DND-41 (cell line): Measurements from ENCODE around the gene BAIAP2.

Source experiments
- ATAC-seq: fragments of 200-7000 bp; cut with Tn5 transposase; 3 replicates; pipeline ENCODE4 v1.9.1; 2021; ENCODE audit warnings: low read depth; ENCODE audit not compliant: insufficient read depth
- DNase-seq: peaks from one replicate; pipeline ENCODE4 v3.0.0-alpha.2; 2020
- H2AFZ ChIP-seq: 2 replicates; pipeline ENCODE4 v1.6.0; 2012; ENCODE audit warnings: low read depth, low read length
- H3K27ac ChIP-seq: 2 replicates; pipeline ENCODE4 v1.5.1; 2012; ENCODE audit warnings: low read length, inconsistent platforms
- H3K27me3 ChIP-seq: fragments of 200-600 bp; sonication (generic); 2 replicates; pipeline ENCODE4 v1.6.0; 2012; ENCODE audit warnings: low read length, mild to moderate bottlenecking, inconsistent platforms; ENCODE audit not compliant: insufficient read depth, poor library complexity
- H3K36me3 ChIP-seq: 2 replicates; pipeline ENCODE4 v1.5.1; 2012; ENCODE audit warnings: low read length, inconsistent platforms; ENCODE audit not compliant: insufficient read depth
- H3K4me1 ChIP-seq: 2 replicates; pipeline ENCODE4 v1.5.1; 2012; ENCODE audit warnings: mild to moderate bottlenecking, low read length; ENCODE audit not compliant: insufficient read depth
- H3K4me2 ChIP-seq: 2 replicates; pipeline ENCODE4 v1.6.0; 2012; ENCODE audit warnings: mild to moderate bottlenecking, moderate library complexity, low read length, inconsistent platforms; ENCODE audit not compliant: insufficient read depth
- H3K4me3 ChIP-seq, 2 experiments: fragments of 200-600 bp in 1 of 2; shearing (Covaris generic) in 1 of 2; 2 replicates each; pipeline ENCODE4 v1.5.1; 2012 to 2016; ENCODE audit warnings: inconsistent platforms in 2 of 2, low read length in 2 of 2, mild to moderate bottlenecking in 2 of 2, low read depth in 1 of 2, moderate library complexity in 1 of 2
- H3K79me2 ChIP-seq: 2 replicates; pipeline ENCODE4 v1.6.0; 2012; ENCODE audit warnings: low read length, inconsistent platforms; ENCODE audit not compliant: insufficient read depth
- H3K9ac ChIP-seq: 2 replicates; pipeline ENCODE4 v1.6.0; 2012; ENCODE audit warnings: low read depth, mild to moderate bottlenecking, inconsistent platforms, low read length, moderate library complexity
- H3K9me3 ChIP-seq: 2 replicates; pipeline ENCODE4 v1.5.1; 2012; ENCODE audit warnings: low read length, moderate library complexity, mild to moderate bottlenecking, inconsistent platforms; ENCODE audit not compliant: insufficient read depth, severe bottlenecking
- H4K20me1 ChIP-seq: 2 replicates; pipeline ENCODE4 v1.6.0; 2012; ENCODE audit warnings: low read length; ENCODE audit not compliant: insufficient read depth
- CTCF ChIP-seq: IDR thresholded peaks from 2 replicates; pipeline ENCODE4 v1.5.1; 2012; ENCODE audit warnings: borderline replicate concordance, low read length, moderate library complexity, mild to moderate bottlenecking; ENCODE audit not compliant: poor library complexity, severe bottlenecking; ENCODE audit errors: extremely low read depth
- EZH2 ChIP-seq: IDR thresholded peaks from 3 replicates; pipeline ENCODE4 v1.6.1; 2012; ENCODE audit warnings: borderline replicate concordance, low read depth, mild to moderate bottlenecking, moderate library complexity, low read length, inconsistent platforms; ENCODE audit not compliant: severe bottlenecking

BAIAP2 gene

GRCh38 chr17:81069135-81069645 lies 34.2 kb downstream of the BAIAP2 start:
- Histone ChIP-seq H3K36me3 (no peaks in the 10 kb centered on the region), H4K20me1 (peaks cover 6% of the 10 kb centered on the region; the same call in 1 of the 2 replicates), H3K27ac (no peak overlapping the region), H3K4me1 (no peaks in the 10 kb centered on the region), H3K9me3 (no peaks in the 10 kb centered on the region), H3K79me2 (no peaks in the 10 kb centered on the region), H3K4me2 (no peak overlapping the region), H3K9ac (no peak overlapping the region), H3K4me3 (no peak overlapping the region), H3K27me3 (no peaks in the 10 kb centered on the region), H2AFZ (no peak overlapping the region)
- DNase-seq (no peak), ATAC-seq (no peak)
- no peak for TF ChIP-seq EZH2
- TF ChIP-seq CTCF: no peak

GRCh38 chr17:81070541-81071246 lies 35.7 kb downstream of the BAIAP2 start:
- Histone ChIP-seq H4K20me1 (peaks cover 7% of the 10 kb centered on the region; the same call in 1 of the 2 replicates), H3K36me3 (no peaks in the 10 kb centered on the region), H3K4me1 (no peaks in the 10 kb centered on the region), H3K27me3 (no peaks in the 10 kb centered on the region), H3K4me2 (no peak overlapping the region), H3K79me2 (no peaks in the 10 kb centered on the region), H3K9ac (no peak overlapping the region), H3K4me3 (no peak overlapping the region), H3K9me3 (no peaks in the 10 kb centered on the region), H2AFZ (no peak overlapping the region), H3K27ac (no peak overlapping the region)
- TF ChIP-seq CTCF (no peak), EZH2 (no peak)
- ATAC-seq: no peak
- DNase-seq: no peak

GRCh38 chr17:81071761-81072741 lies 37.1 kb downstream of the BAIAP2 start:
- peaks cover 7% of the 10 kb centered on the region; the same call in 1 of the 2 replicates for H4K20me1 ChIP-seq
- H3K9me3 ChIP-seq: no peaks in the 10 kb centered on the region
- no peak overlapping the region for H3K9ac ChIP-seq
- TF ChIP-seq CTCF: no peak
- TF ChIP-seq EZH2: no peak
- no peaks in the 10 kb centered on the region for H3K4me1 ChIP-seq
- H3K27ac ChIP-seq: no peak overlapping the region
- DNase-seq (no peak), ATAC-seq (no peak)
- no peak overlapping the region for H3K4me2 ChIP-seq
- H3K36me3 ChIP-seq: no peaks in the 10 kb centered on the region
- no peak overlapping the region for H3K4me3 ChIP-seq
- H3K79me2 ChIP-seq: no peaks in the 10 kb centered on the region
- no peaks in the 10 kb centered on the region for H3K27me3 ChIP-seq
- no peak overlapping the region for H2AFZ ChIP-seq
